GM12891 (cell line): ENCODE results near the gene SHISA8.

Experiments used
- POLR2A ChIP-seq: IDR thresholded peaks from 2 replicates; pipeline ENCODE4 v1.6.1; 2011; ENCODE audit warnings: low read depth, low read length, control low read depth
- SPI1 ChIP-seq: IDR thresholded peaks from 2 replicates; pipeline ENCODE4 v1.6.1; 2011; ENCODE audit warnings: low read depth, low read length, control low read depth
- TAF1 ChIP-seq: IDR thresholded peaks from 2 replicates; pipeline ENCODE4 v1.6.1; 2011; ENCODE audit warnings: low read depth, low read length, control low read depth

DNA sequence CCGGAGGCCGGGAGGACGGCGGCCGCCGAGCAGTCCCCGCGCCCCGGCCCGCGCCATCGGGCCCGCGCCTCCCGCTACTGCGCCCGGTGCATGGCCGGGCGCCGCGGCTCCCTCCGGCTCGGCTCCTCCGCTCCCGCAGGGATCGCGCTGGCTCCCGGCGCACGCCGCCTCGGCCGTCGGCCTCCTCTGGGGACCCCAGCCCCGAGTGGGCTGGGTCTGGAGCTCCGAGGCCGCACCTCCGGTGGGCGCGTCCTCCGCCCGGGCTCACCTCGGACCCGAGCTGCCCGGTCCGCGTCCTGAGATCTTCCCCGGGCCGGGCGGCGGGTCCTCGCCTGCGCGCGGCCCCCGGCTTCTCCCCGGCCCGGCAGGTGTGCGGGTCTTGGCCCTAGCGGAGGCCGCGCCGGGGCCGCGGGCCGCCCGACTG is 251 bp downstream of the SHISA8 start:
- TF ChIP-seq POLR2A: no peak
- no peak for TF ChIP-seq TAF1
- no peak for TF ChIP-seq SPI1
